GM23338 (cell line): Measurements from ENCODE around the gene KDR. TPM values are rescaled to one million over a fixed set of nuclear protein-coding genes. Genes with fewer than 3 reads are reported as not detected.

Experiments used
- ATAC-seq: fragments of 200-7000 bp; cut with Tn5 transposase; 3 replicates; pipeline ENCODE4 v1.9.1; 2020
- DNase-seq: peaks from one replicate; pipeline ENCODE4 v3.0.0-alpha.2; 2015; ENCODE audit warnings: low spot score
- H2AFZ ChIP-seq: fragments of 200-600 bp; sonication (generic); 2 replicates; pipeline ENCODE4 v1.8.0; 2016; ENCODE audit warnings: antibody characterized with exemption, mild to moderate bottlenecking, moderate library complexity
- H3F3A ChIP-seq: fragments of 200-600 bp; sonication (generic); replicated peaks from 2 replicates; pipeline ENCODE4 v1.8.0; 2017; ENCODE audit warnings: antibody characterized with exemption, mixed run types, low read depth
- H3K27ac ChIP-seq: fragments of 200-600 bp; sonication (generic); 2 replicates; pipeline ENCODE4 v1.6.1; 2016; ENCODE audit warnings: low read depth
- H3K27me3 ChIP-seq: fragments of 200-600 bp; sonication (generic); 2 replicates; pipeline ENCODE4 v1.8.0; 2016; ENCODE audit warnings: mild to moderate bottlenecking, mixed run types, moderate library complexity; ENCODE audit not compliant: insufficient read depth
- H3K36me3 ChIP-seq: fragments of 200-600 bp; sonication (generic); 2 replicates; pipeline ENCODE4 v1.8.0; 2016; ENCODE audit warnings: mild to moderate bottlenecking; ENCODE audit not compliant: insufficient read depth
- H3K4me1 ChIP-seq: fragments of 200-600 bp; sonication (generic); 2 replicates; pipeline ENCODE4 v1.8.0; 2016; ENCODE audit warnings: mild to moderate bottlenecking, moderate library complexity; ENCODE audit not compliant: insufficient read depth
- H3K4me2 ChIP-seq: fragments of 200-600 bp; sonication (generic); 2 replicates; pipeline ENCODE4 v1.7.1; 2017; ENCODE audit warnings: mixed run types
- H3K4me3 ChIP-seq: fragments of 200-600 bp; sonication (generic); 2 replicates; pipeline ENCODE4 v1.6.1; 2016; ENCODE audit warnings: mixed run types
- H3K79me2 ChIP-seq: fragments of 200-600 bp; sonication (generic); replicated peaks from 2 replicates; pipeline ENCODE4 v1.8.0; 2017; ENCODE audit warnings: mild to moderate bottlenecking; ENCODE audit not compliant: insufficient read depth
- H3K9me2 ChIP-seq: fragments of 200-600 bp; sonication (generic); 2 replicates; pipeline ENCODE4 v1.8.0; 2017; ENCODE audit not compliant: insufficient read depth
- H4K20me1 ChIP-seq: fragments of 200-600 bp; sonication (generic); replicated peaks from 2 replicates; pipeline ENCODE4 v1.8.0; 2017; ENCODE audit warnings: mild to moderate bottlenecking; ENCODE audit not compliant: insufficient read depth
- H3K27ac Mint-ChIP-seq: 2 replicates; pipeline ENCODE4 v1.8.0; 2020; ENCODE audit warnings: inconsistent platforms, mild to moderate bottlenecking, moderate library complexity, mixed read lengths
- H3K27me3 Mint-ChIP-seq: 3 replicates; pipeline ENCODE4 v1.8.0; 2022; ENCODE audit warnings: low read depth, mild to moderate bottlenecking, moderate library complexity, mixed read lengths, inconsistent platforms; ENCODE audit not compliant: insufficient read depth, poor library complexity
- H3K36me3 Mint-ChIP-seq: 3 replicates; pipeline ENCODE4 v1.8.0; 2021; ENCODE audit warnings: low read depth, mild to moderate bottlenecking, inconsistent platforms, moderate library complexity, mixed read lengths
- H3K4me1 Mint-ChIP-seq: 3 replicates; pipeline ENCODE4 v1.8.0; 2020; ENCODE audit warnings: mild to moderate bottlenecking, inconsistent platforms, mixed read lengths
- H3K4me3 Mint-ChIP-seq: 3 replicates; pipeline ENCODE4 v1.8.0; 2021; ENCODE audit warnings: moderate library complexity, mild to moderate bottlenecking, inconsistent platforms, mixed read lengths
- H3K9me3 Mint-ChIP-seq: 3 replicates; pipeline ENCODE4 v1.8.0; 2020; ENCODE audit warnings: moderate library complexity, mild to moderate bottlenecking, inconsistent platforms, mixed read lengths
- CREB1 ChIP-seq: fragments of 250-450 bp; sonication (Bioruptor Pico); IDR thresholded peaks from 2 replicates; pipeline ENCODE4 v1.5.0; 2020; ENCODE audit warnings: low read depth, mild to moderate bottlenecking, moderate library complexity
- EZH2 ChIP-seq: fragments of 200-600 bp; sonication (generic); IDR thresholded peaks from one replicate; pipeline ENCODE4 v1.8.0; 2017; ENCODE audit warnings: antibody characterized with exemption, mild to moderate bottlenecking, low read depth; ENCODE audit not compliant: unreplicated experiment
- STAT1 ChIP-seq: IDR thresholded peaks from one replicate; pipeline ENCODE4 v1.6.1; 2016; ENCODE audit warnings: antibody characterized with exemption; ENCODE audit not compliant: unreplicated experiment
- ZNF114 ChIP-seq: fragments of 250-450 bp; sonication (Bioruptor Pico); IDR thresholded peaks from 2 replicates; pipeline ENCODE4 v1.5.0; 2020; ENCODE audit warnings: mild to moderate bottlenecking, moderate library complexity
- ZNF331 ChIP-seq: fragments of 250-450 bp; sonication (Bioruptor Pico); IDR thresholded peaks from 2 replicates; pipeline ENCODE4 v1.5.0; 2020; ENCODE audit warnings: low read depth, mild to moderate bottlenecking, moderate library complexity
- polyA plus RNA-seq: library from polyadenylated mRNA; unstranded; fragments of >200 nt; fragmentation: Nextera tagmentation; extraction: Ambion mirVana; gene quantifications from 2 replicates; pipeline ENCODE4 v1.2.1, GENCODE V29; 2016
- total RNA-seq: library from RNA; depleted of rRNA; stranded (reverse); fragments of >200 nt; shearing (Covaris generic); gene quantifications from 2 replicates; pipeline ENCODE4 v1.2.3, GENCODE V29; 2014
- TF ChIP-seq, protein P1 (sequence below): fragments of 250-450 bp; sonication (Bioruptor Pico); IDR thresholded peaks from 2 replicates; pipeline ENCODE4 v1.5.0; 2020; ENCODE audit warnings: mild to moderate bottlenecking, moderate library complexity
- TF ChIP-seq, protein P2 (sequence below), 2 experiments: fragments of 200-600 bp in 1 of 2; sonication (generic) in 1 of 2; conservative IDR thresholded peaks; 2 replicates each; pipeline versions ENCODE4 v1.5.1 to v1.6.1; 2016 to 2017; ENCODE audit warnings: antibody characterized with exemption in 2 of 2, low read depth in 2 of 2, mild to moderate bottlenecking in 2 of 2, moderate library complexity in 1 of 2
- TF ChIP-seq, protein P3 (sequence below): IDR thresholded peaks from 2 replicates; pipeline ENCODE4 v1.6.1; 2016; ENCODE audit warnings: antibody characterized with exemption

The KDR gene
- total and polyA plus RNA-seq, 2 experiments from 2014 or later = 27.9 to 109 TPM

DNA sequence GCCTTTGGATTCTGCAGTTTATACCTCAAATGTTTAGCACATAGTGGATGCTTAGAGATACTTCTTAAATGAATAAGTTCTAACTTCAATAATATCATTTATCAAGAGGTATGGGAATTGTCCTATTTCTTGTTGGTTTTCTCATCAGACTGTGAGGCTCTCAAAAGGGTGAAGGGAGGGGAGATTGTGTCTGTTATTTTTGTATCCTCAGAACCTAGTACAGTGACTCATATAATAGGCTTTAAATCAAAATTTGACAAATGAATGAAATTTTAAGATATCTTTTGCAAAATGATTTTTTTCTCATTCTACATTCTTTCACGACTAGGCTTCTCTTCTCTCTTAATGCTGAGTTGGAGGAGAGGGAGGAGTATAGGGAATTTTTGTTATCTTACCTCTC lies 89.5 kb downstream of the KDR start (continued):
- TF ChIP-seq, protein P1, sequence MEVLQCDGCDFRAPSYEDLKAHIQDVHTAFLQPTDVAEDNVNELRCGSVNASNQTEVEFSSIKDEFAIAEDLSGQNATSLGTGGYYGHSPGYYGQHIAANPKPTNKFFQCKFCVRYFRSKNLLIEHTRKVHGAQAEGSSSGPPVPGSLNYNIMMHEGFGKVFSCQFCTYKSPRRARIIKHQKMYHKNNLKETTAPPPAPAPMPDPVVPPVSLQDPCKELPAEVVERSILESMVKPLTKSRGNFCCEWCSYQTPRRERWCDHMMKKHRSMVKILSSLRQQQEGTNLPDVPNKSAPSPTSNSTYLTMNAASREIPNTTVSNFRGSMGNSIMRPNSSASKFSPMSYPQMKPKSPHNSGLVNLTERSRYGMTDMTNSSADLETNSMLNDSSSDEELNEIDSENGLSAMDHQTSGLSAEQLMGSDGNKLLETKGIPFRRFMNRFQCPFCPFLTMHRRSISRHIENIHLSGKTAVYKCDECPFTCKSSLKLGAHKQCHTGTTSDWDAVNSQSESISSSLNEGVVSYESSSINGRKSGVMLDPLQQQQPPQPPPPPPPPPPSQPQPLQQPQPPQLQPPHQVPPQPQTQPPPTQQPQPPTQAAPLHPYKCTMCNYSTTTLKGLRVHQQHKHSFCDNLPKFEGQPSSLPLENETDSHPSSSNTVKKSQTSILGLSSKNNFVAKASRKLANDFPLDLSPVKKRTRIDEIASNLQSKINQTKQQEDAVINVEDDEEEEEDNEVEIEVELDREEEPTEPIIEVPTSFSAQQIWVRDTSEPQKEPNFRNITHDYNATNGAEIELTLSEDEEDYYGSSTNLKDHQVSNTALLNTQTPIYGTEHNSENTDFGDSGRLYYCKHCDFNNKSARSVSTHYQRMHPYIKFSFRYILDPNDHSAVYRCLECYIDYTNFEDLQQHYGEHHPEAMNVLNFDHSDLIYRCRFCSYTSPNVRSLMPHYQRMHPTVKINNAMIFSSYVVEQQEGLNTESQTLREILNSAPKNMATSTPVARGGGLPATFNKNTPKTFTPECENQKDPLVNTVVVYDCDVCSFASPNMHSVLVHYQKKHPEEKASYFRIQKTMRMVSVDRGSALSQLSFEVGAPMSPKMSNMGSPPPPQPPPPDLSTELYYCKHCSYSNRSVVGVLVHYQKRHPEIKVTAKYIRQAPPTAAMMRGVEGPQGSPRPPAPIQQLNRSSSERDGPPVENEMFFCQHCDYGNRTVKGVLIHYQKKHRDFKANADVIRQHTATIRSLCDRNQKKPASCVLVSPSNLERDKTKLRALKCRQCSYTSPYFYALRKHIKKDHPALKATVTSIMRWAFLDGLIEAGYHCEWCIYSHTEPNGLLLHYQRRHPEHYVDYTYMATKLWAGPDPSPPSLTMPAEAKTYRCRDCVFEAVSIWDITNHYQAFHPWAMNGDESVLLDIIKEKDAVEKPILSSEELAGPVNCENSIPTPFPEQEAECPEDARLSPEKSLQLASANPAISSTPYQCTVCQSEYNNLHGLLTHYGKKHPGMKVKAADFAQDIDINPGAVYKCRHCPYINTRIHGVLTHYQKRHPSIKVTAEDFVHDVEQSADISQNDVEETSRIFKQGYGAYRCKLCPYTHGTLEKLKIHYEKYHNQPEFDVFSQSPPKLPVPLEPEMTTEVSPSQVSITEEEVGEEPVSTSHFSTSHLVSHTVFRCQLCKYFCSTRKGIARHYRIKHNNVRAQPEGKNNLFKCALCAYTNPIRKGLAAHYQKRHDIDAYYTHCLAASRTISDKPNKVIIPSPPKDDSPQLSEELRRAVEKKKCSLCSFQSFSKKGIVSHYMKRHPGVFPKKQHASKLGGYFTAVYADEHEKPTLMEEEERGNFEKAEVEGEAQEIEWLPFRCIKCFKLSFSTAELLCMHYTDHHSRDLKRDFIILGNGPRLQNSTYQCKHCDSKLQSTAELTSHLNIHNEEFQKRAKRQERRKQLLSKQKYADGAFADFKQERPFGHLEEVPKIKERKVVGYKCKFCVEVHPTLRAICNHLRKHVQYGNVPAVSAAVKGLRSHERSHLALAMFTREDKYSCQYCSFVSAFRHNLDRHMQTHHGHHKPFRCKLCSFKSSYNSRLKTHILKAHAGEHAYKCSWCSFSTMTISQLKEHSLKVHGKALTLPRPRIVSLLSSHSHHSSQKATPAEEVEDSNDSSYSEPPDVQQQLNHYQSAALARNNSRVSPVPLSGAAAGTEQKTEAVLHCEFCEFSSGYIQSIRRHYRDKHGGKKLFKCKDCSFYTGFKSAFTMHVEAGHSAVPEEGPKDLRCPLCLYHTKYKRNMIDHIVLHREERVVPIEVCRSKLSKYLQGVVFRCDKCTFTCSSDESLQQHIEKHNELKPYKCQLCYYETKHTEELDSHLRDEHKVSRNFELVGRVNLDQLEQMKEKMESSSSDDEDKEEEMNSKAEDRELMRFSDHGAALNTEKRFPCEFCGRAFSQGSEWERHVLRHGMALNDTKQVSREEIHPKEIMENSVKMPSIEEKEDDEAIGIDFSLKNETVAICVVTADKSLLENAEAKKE (CRISPR knock-in tag) = no peak
- TF ChIP-seq, protein P2, sequence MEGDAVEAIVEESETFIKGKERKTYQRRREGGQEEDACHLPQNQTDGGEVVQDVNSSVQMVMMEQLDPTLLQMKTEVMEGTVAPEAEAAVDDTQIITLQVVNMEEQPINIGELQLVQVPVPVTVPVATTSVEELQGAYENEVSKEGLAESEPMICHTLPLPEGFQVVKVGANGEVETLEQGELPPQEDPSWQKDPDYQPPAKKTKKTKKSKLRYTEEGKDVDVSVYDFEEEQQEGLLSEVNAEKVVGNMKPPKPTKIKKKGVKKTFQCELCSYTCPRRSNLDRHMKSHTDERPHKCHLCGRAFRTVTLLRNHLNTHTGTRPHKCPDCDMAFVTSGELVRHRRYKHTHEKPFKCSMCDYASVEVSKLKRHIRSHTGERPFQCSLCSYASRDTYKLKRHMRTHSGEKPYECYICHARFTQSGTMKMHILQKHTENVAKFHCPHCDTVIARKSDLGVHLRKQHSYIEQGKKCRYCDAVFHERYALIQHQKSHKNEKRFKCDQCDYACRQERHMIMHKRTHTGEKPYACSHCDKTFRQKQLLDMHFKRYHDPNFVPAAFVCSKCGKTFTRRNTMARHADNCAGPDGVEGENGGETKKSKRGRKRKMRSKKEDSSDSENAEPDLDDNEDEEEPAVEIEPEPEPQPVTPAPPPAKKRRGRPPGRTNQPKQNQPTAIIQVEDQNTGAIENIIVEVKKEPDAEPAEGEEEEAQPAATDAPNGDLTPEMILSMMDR (conservative IDR thresholded peaks at IDR 0.05; ENCODE audit: low read depth in 2 of 2) = no peak
- TF ChIP-seq, protein P3, sequence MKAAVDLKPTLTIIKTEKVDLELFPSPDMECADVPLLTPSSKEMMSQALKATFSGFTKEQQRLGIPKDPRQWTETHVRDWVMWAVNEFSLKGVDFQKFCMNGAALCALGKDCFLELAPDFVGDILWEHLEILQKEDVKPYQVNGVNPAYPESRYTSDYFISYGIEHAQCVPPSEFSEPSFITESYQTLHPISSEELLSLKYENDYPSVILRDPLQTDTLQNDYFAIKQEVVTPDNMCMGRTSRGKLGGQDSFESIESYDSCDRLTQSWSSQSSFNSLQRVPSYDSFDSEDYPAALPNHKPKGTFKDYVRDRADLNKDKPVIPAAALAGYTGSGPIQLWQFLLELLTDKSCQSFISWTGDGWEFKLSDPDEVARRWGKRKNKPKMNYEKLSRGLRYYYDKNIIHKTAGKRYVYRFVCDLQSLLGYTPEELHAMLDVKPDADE = no peak
- no peak for TF ChIP-seq ZNF331

DNA sequence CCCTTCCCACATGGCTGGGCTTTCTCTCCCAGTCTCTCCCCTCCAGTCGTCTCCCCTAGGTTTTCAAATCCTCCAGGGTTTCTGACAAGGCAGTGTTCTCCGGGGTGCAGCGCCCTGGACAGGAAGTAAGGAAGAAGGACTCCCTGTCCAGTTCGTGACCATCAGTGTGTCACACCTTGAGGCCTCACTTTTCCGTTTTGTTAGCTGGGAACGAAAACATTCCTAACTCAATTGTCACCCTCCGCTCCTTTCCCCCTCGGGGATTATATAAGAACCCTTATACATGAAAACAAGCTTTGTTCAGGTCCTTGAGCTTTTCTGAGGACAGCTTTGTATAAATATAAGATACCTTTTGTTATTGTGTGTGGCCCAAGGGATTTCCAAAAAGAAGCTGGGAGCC lies 92.1 kb downstream of the KDR start:
- Histone ChIP-seq H3K4me1 (peaks cover 8% of the 10 kb centered on the region), H3K79me2 (no peaks in the 10 kb centered on the region), H3F3A (no peaks in the 10 kb centered on the region), H3K27ac (no peak overlapping the region), H3K4me3 (no peak overlapping the region), H3K36me3 (no peaks in the 10 kb centered on the region), H2AFZ (peak overlapping the region; percentile 56), H3K4me2 (no peak overlapping the region), H3K9me2 (0 out of 2 replicates have a peak, but pooled peaks cover 4% of the 10 kb centered on the region), H3K27me3 (no peaks in the 10 kb centered on the region), H4K20me1 (no peaks in the 10 kb centered on the region)
- ATAC-seq = no peak
- peaks cover 2% of the 10 kb centered on the region for H3K27me3 Mint-ChIP-seq
- no peaks in the 10 kb centered on the region for H3K9me3 Mint-ChIP-seq
- peaks cover 15% of the 10 kb centered on the region; the same call in 2 of the 3 replicates for H3K4me1 Mint-ChIP-seq
- no peak for DNase-seq
- no peak overlapping the region for H3K4me3 Mint-ChIP-seq
- TF ChIP-seq STAT1 = no peak
- no peak for TF ChIP-seq CREB1 (CRISPR knock-in tag)
- no peak for TF ChIP-seq ZNF114 (CRISPR knock-in tag)
- no peak for TF ChIP-seq ZNF331
- no peak for TF ChIP-seq EZH2
- H3K27ac Mint-ChIP-seq = no peak overlapping the region
- no peaks in the 10 kb centered on the region for H3K36me3 Mint-ChIP-seq
